OCI-LY7 (cell line): ENCODE data around the gene UNC80. TPM values are rescaled to one million over a fixed set of nuclear protein-coding genes. Genes with fewer than 3 reads are reported as not detected.

Experiments
- BruUV-seq: library from RNA; stranded (reverse); fragments of 400-500 nt; replicated peaks from 2 replicates; lab custom pipeline; 2021; lab: Mats Ljungman, UMichigan
- CTCF ChIA-PET: fragments of 300-600 bp; sonication (Branson Sonifier 250); formaldehyde crosslinking; loops from one replicate; lab custom pipeline; 2022; ENCODE audit warnings: antibody characterized with exemption; ENCODE audit not compliant: unreplicated experiment; lab: Charles Lee
- POLR2A ChIA-PET: fragments of 300-600 bp; sonication (Branson Sonifier 250); formaldehyde crosslinking; loops from one replicate; lab custom pipeline; 2022; ENCODE audit warnings: antibody characterized with exemption; lab: Charles Lee
- DNase-seq: peaks from one replicate; pipeline ENCODE4 v3.0.0-alpha.2; 2015; ENCODE audit warnings: low spot score
- H2AFZ ChIP-seq: fragments of 200-600 bp; sonication (generic), shearing (Covaris generic); 2 replicates; pipeline ENCODE4 v1.6.1; 2014; ENCODE audit warnings: mild to moderate bottlenecking, antibody characterized with exemption, low read length, moderate library complexity
- H3K27ac ChIP-seq: fragments of 200-600 bp; sonication (generic); 2 replicates; pipeline ENCODE4 v1.5.1; 2014; ENCODE audit warnings: mixed run types, low read depth, mild to moderate bottlenecking, moderate library complexity, low read length, inconsistent platforms; ENCODE audit not compliant: poor library complexity, severe bottlenecking
- H3K36me3 ChIP-seq: fragments of 200-600 bp; sonication (generic); 2 replicates; pipeline ENCODE4 v1.6.1; 2014; ENCODE audit warnings: mild to moderate bottlenecking, antibody characterized with exemption, low read length, moderate library complexity, mixed read lengths; ENCODE audit not compliant: insufficient read depth
- H3K4me1 ChIP-seq: fragments of 200-600 bp; sonication (generic); 2 replicates; pipeline ENCODE4 v1.5.1; 2014; ENCODE audit warnings: mild to moderate bottlenecking, low read length; ENCODE audit not compliant: insufficient read depth, poor library complexity, severe bottlenecking
- H3K4me2 ChIP-seq: fragments of 200-600 bp; sonication (generic); 2 replicates; pipeline ENCODE4 v1.6.1; 2014; ENCODE audit warnings: mild to moderate bottlenecking, low read length
- H3K4me3 ChIP-seq: fragments of 200-600 bp; sonication (generic); 2 replicates; pipeline ENCODE4 v1.5.1; 2014; ENCODE audit warnings: mild to moderate bottlenecking, low read depth, low read length; ENCODE audit not compliant: poor library complexity, severe bottlenecking
- H3K79me2 ChIP-seq: fragments of 200-600 bp; sonication (generic); 2 replicates; pipeline ENCODE4 v1.6.1; 2016; ENCODE audit warnings: low read depth, mild to moderate bottlenecking, low read length, moderate library complexity, mixed read lengths; ENCODE audit not compliant: insufficient read depth
- H3K9me2 ChIP-seq: fragments of 200-600 bp; sonication (generic); 2 replicates; pipeline ENCODE4 v1.6.1; 2016; ENCODE audit warnings: mild to moderate bottlenecking, low read length, mixed read lengths; ENCODE audit not compliant: insufficient read depth
- H3K9me3 ChIP-seq: fragments of 200-600 bp; sonication (generic); 2 replicates; pipeline ENCODE4 v1.6.1; 2014; ENCODE audit warnings: mild to moderate bottlenecking, mixed run types, low read length, mixed read lengths
- H4K20me1 ChIP-seq: fragments of 200-600 bp; sonication (generic); 2 replicates; pipeline ENCODE4 v1.6.1; 2014; ENCODE audit warnings: mild to moderate bottlenecking, antibody characterized with exemption, low read length, moderate library complexity, mixed read lengths; ENCODE audit not compliant: insufficient read depth
- CTCF ChIP-seq: fragments of 200-600 bp; sonication (generic); conservative IDR thresholded peaks from 2 replicates; pipeline ENCODE4 v1.5.1; 2014; ENCODE audit warnings: mild to moderate bottlenecking, antibody characterized with exemption, low read length, moderate library complexity, mixed read lengths
- EZH2phosphoT487 ChIP-seq: fragments of 200-600 bp; sonication (generic); IDR thresholded peaks from 2 replicates; pipeline ENCODE4 v1.6.1; 2018; ENCODE audit warnings: low read depth, borderline replicate concordance, mild to moderate bottlenecking, mixed run types, antibody characterized with exemption, low read length, moderate library complexity, mixed read lengths
- intact Hi-C: fragments of 100-400 bp; cut with micrococcal nuclease; formaldehyde crosslinking; loops from one replicate; pipeline ENCODE4 v1.10.0; 2022; ENCODE audit not compliant: unreplicated experiment
- total RNA-seq, 2 experiments: library from RNA; depleted of rRNA in 1 of 2; stranded (reverse); fragments of >200 nt in 1 of 2; shearing (Covaris generic) in 1 of 2; gene quantifications; 2 replicates each; pipeline ENCODE4 v1.2.3, GENCODE V29; 2014 to 2022

Gene UNC80
- total RNA-seq, 2 experiments from 2014 or later = not detected

- no peaks in the 10 kb centered on the region for H4K20me1 ChIP-seq
- POLR2A ChIA-PET = interaction anchor here (0.8 kb wide), 1 partner anchor 24 kb away, joined by 4 read pairs; no protein-coding TSS in a partner anchor
- no TSS peak for BruUV-seq
- H3K9me3 ChIP-seq = no peaks in the 10 kb centered on the region
- H3K4me1 ChIP-seq = no peaks in the 10 kb centered on the region
- H3K9me2 ChIP-seq = no peaks in the 10 kb centered on the region
- H3K79me2 ChIP-seq = no peaks in the 10 kb centered on the region
- H2AFZ ChIP-seq = no peak overlapping the region
- CTCF ChIA-PET = no interaction called here
- no peak overlapping the region for H3K27ac ChIP-seq
- H3K4me3 ChIP-seq = no peak overlapping the region
- no peaks in the 10 kb centered on the region for H3K36me3 ChIP-seq
- intact Hi-C loops = no loop called here
- TF ChIP-seq CTCF (no peak), EZH2phosphoT487 (no peak)
- no peak for DNase-seq
- no peak overlapping the region for H3K4me2 ChIP-seq
These were observed 46.2 kb downstream of the UNC80 start for GRCh38 chr2:209817844-209818271.

- intact Hi-C loops = no loop called here
- CTCF ChIA-PET = no interaction called here
- POLR2A ChIA-PET = interaction anchor here (0.6 to 0.7 kb wide), 2 partner anchors 65 to 137 kb away, joined by 4 to 6 read pairs; no protein-coding TSS in a partner anchor
- no peaks in the 10 kb centered on the region for H4K20me1 ChIP-seq
- no peaks in the 10 kb centered on the region for H3K9me2 ChIP-seq
- TF ChIP-seq CTCF (no peak), EZH2phosphoT487 (no peak)
- DNase-seq = no peak
- BruUV-seq = no TSS peak
- H3K4me1 ChIP-seq = no peaks in the 10 kb centered on the region
- no peaks in the 10 kb centered on the region for H3K36me3 ChIP-seq
- no peak overlapping the region for H2AFZ ChIP-seq
- no peaks in the 10 kb centered on the region for H3K9me3 ChIP-seq
- H3K4me3 ChIP-seq = no peak overlapping the region
- H3K4me2 ChIP-seq = no peak overlapping the region
- H3K27ac ChIP-seq = no peak overlapping the region
- no peaks in the 10 kb centered on the region for H3K79me2 ChIP-seq
These were observed 47.3 kb downstream of the UNC80 start for GRCh38 chr2:209818939-209819338.

- Histone ChIP-seq H4K20me1 (no peaks in the 10 kb centered on the region), H3K9me3 (no peaks in the 10 kb centered on the region), H3K4me2 (no peak overlapping the region), H3K79me2 (no peaks in the 10 kb centered on the region), H3K4me1 (no peaks in the 10 kb centered on the region), H3K27ac (no peak overlapping the region), H3K9me2 (no peaks in the 10 kb centered on the region), H2AFZ (no peak overlapping the region), H3K4me3 (no peak overlapping the region), H3K36me3 (no peaks in the 10 kb centered on the region)
- intact Hi-C loops = no loop called here
- no TSS peak for BruUV-seq
- POLR2A ChIA-PET = no interaction called here
- TF ChIP-seq EZH2phosphoT487 (no peak), CTCF (no peak)
- CTCF ChIA-PET = no interaction called here
- DNase-seq = no peak
These were observed 50.2 kb downstream of the UNC80 start for GRCh38 chr2:209821806-209822205.
